ENCODE measurements around the gene ITPKC.
"Not testable (repeated sequence)": the region's sequence is repeated elsewhere in the genome, so short reads cannot be mapped to it uniquely, and the experiment has no call there.

The ITPKC gene

DNA sequence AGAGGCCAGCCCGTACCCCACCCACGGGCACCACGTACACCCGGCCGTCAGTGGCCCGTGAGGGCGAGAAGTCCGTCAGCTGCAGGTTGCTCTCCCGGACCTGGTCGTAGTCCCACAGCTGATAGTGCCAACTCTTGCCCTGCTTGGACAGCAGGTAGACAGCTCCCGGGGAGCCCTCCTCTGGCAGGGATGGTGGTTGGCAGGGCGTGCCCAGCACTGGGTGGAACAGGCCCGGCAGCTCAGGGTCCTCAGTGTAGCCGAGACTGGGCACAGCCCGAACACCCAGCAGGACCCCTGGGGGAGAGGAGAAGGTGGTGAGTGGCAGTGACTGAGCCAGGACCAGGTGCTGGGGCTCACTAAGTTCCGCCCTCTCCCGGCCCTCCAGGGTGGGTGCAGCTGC is 25.6 kb downstream of the ITPKC start:
- no peak for DNase-seq

DNA sequence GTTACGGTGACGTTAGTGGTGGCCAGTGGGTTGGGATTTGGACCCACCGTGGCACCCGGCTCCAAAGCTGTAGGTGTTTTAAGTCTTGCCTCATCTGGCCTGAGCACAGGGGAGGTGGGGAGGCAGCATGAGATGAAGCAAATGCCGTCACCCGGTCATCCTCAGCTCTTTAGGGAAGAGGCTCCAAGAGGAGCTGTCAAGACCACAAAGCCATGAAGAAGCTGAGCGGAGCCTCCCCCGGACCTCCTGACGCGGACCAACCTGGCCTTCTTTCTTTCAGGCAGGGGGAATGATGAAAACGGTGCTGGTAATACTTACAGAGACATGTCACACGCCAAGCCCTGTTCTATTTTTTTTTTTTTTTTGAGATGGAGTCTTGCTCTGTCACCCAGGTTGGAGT is 26.0 kb downstream of the ITPKC start:
- DNase-seq = no peak

DNA sequence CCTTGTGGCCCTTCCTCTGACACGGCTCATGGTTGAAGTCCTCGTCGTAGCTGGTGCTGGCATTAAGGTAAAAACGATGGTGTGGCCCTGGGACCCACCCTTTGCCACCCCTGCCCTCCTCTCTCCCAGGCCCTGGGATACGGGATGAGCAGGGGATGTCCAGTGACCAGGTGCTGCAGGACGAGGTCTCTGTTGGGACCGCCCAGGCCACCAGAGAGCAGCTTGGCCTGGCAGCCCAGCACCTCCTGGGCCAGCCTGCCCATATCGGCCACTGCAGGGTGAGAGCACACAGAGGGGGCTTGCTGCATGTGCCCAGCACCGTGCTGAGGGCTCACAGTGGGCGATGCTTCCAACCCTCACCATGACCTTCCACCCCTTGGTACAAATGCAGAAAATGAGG is 27.0 kb downstream of the ITPKC start:
- DNase-seq = no peak

DNA sequence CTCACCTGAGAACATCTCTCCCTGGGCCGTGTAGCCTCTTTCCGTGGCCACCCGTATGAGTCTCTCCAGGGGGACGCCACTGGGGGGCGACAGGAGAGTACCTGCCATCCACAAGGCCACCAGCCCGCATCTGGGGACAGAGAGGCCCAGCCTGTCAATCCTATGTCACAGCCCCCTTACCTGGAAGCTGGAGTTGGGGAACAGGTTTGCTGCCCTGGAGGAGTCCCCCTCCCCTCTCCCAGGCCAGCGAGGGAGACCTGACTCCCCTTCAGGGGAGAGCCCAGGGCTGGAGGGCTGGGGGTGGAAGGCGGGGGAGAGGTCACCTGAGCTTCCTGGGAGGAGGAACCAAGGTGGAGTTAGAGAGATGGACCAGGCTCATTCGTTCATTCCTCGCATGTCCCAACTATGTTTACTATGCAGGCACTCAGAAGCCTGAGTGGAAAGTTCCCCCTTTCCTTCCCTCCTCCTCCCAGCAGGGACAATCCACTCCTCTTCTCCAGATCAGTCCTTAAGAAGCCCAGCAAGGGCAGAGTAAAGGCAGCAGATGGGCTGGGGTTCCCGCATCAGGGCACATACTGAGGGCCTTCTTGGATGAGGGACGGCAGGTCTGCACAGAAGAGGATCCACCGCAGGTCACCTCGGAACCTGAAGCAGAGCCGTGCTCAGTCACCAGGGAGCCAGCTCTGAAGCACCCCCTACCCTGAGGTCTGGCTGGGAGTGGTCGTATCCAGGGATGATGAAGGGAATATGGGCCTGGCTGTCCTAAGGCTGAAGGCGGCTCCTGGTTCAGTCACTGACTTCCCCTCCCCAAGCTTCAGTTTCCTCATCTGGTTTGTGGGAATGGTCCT is 27.9 kb downstream of the ITPKC start:
- peak; percentile 23 for DNase-seq

- DNase-seq = no peak
These were observed 28.5 kb downstream of the ITPKC start for GRCh38 chr19:40745402-40745780.

DNA sequence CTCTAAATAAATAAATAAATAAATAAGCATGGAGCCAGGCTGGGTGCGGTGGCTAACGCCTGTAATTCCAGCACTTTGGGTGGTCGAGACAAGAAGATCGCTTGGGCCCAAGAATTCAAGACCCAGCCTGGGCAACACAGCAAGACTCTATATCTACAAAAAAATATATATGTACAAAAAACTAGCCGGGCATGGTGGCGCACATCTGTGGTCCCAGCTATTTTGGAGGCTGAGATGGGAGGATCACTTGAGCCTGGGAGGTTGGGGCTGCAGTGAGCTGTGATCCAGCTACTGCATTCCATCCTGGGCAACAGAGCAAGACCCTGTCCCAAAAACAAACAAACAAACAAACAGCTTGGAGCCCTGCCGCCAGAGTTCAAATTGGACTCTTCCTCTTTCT is 30.6 kb downstream of the ITPKC start:
- DNase-seq = no peak

DNA sequence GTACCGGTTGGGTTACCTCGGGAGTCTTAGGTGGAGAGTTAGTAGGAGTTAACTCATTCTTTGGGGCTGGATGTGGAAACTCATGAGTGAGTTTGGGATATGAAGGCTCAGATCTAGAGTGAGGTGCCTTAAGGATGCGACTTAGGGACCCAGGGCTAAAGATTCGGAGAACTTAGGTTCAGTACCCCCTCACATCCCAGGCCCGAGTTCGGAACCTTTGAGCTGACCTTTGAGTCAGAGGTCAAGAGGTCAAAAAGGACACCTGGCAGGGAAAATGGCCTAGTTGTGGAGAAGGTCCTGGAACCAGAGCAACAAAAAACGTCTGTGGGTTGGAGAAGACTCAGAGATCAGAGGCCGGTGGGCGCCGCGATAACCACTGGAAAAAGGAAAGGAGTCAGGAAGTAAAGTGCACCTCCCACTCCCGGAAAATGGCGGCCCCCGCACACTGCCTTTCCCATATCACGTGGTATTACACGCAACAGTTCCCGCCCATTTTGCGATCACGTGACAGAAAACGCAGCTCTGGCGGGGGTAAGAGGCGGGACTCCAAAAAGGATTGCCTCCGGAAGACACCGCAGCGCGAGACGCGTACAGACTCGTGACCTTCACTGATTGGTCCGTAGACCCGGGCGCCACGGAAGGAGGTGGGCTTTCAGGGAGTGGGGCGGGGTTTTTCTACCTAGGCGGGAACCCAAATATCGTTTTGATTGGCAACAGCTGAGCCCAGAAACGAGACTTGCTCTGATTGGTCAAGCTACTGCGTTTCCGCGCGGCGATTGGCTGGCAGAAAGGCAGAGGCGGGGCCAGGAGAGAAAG is 33.4 kb downstream of the ITPKC start, which contains the start of gene ACTMAP:
Gene ACTMAP, minus strand, starts transcription at position 420 of the 816 bp plus-strand sequence. CDS start 674 bp downstream, outside the sequence.
- DNase-seq = peak; percentile 99

DNA sequence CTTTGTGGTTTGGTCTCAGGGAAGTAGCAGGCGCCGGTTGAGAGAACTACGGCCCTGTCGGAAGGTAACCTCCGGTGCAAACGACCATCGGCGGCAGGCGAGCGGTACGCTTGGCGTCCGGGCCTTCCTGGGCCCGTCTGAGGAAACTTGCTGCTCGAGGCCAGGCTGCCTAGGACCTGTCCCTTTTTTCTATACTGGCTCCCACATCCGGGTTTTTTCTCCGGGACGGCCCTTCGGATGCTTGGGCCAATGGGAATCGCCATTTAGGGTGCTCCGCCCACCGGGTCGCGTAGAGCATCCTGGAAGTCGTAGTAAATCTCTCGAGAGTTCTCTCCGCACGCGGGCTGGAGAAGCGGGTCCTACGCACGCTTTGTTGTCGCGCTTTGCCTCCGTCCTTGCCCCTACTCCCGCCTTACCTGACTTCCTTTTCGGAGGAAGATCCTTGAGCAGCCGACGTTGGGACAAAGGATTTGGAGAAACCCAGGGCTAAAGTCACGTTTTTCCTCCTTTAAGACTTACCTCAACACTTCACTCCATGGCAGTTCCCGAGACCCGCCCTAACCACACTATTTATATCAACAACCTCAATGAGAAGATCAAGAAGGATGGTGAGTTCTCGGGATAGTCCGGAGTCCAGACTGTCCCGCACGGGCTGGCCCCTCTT is 34.1 kb downstream of the ITPKC start, which contains the start of gene SNRPA:
Gene SNRPA, plus strand, starts transcription at position 330 of the 664 bp plus-strand sequence. Its CDS starts 206 bp downstream, at position 536.
- peak; percentile 94 for DNase-seq

- no peak for DNase-seq
These were observed 35.4 kb downstream of the ITPKC start for GRCh38 chr19:40752257-40752781.

GRCh38 chr19:40754611-40755247 is 37.8 kb downstream of the ITPKC start:
- no peak for DNase-seq

- DNase-seq = no peak
These were observed 38.3 kb downstream of the ITPKC start for GRCh38 chr19:40755248-40755624.

DNA sequence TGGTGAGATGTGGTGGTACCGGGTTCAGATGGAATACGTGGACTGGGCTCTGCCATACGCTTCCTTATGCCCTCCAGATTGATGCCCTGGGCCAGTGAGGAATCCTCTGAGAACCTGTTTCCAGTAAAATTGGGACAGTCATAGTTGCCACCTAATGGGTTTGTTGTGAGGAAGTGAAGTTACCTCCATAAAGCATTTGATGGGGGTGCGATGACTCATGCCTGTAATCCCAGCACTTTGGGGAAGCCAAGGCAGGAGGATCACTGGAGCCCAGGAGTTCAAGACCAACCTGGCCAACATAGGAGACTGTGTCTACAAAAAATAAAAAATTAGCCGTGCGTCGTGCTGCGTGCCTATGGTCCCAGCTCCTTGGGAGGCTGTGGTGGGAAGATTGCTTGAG is 38.9 kb downstream of the ITPKC start:
- DNase-seq = no peak

- no peak for DNase-seq
These were observed 39.7 kb downstream of the ITPKC start for GRCh38 chr19:40756502-40757110.

- no peak for DNase-seq
These were observed 41.6 kb downstream of the ITPKC start for GRCh38 chr19:40758491-40758890.

DNA sequence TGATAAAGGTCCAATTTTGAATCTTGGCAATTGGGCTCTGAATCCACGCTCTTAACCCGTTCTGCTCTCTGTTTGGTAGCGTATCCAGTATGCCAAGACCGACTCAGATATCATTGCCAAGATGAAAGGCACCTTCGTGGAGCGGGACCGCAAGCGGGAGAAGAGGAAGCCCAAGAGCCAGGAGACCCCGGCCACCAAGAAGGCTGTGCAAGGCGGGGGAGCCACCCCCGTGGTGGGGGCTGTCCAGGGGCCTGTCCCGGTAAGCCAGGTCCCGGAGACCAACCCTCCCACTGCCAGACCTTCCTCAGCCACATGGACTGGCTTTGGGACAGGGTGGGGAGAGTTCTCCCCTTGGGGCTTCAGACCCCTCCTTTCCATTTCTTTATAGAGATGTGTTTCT is 42.4 kb downstream of the ITPKC start:
- no peak for DNase-seq

GRCh38 chr19:40762754-40763470 is 46.0 kb downstream of the ITPKC start:
- DNase-seq = no peak

- DNase-seq = no peak
These were observed 46.6 kb downstream of the ITPKC start for GRCh38 chr19:40763526-40763925.

DNA sequence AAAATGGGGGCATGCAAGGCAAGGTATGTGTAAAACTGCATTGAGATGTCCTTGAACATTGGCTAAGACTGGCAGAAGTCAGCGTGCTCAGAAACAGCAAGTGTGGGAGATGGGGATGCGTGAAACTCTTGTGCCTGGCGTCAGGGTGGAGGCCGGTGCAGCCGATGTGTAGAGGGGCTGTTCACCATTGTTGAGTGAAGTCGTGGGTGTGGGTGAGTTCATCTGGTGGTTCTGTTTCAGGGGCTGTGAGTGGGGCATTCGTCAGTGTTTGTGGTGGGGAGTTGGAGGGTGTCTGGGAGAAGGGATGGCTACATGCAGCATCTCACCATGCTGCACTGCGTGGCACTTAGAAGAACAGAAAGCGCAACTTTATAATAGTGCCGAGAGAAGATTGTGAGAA is 47.1 kb downstream of the ITPKC start:
- DNase-seq = no peak

GRCh38 chr19:40766385-40766784 is 49.5 kb downstream of the ITPKC start:
- DNase-seq = not testable (repeated sequence)

DNA sequence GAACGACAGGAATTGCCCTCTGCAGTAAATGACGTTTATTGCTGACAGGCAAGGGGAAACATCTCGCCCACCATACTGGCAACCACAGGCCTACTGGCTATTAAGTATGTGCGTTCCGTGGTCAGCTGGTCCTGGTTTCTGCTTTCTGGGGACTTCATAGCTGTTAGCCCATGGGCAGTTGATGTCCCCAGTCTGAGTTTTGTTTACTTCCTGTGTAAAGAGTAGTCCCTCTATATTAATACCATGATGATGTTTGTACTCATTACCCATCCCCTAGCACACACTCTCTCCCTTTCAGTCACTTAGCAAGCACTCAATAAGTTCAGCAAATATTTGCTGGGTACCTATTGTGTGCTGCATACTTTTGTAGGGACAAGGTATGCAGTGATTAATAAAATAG is 52.0 kb downstream of the ITPKC start:
- no peak for DNase-seq

DNA sequence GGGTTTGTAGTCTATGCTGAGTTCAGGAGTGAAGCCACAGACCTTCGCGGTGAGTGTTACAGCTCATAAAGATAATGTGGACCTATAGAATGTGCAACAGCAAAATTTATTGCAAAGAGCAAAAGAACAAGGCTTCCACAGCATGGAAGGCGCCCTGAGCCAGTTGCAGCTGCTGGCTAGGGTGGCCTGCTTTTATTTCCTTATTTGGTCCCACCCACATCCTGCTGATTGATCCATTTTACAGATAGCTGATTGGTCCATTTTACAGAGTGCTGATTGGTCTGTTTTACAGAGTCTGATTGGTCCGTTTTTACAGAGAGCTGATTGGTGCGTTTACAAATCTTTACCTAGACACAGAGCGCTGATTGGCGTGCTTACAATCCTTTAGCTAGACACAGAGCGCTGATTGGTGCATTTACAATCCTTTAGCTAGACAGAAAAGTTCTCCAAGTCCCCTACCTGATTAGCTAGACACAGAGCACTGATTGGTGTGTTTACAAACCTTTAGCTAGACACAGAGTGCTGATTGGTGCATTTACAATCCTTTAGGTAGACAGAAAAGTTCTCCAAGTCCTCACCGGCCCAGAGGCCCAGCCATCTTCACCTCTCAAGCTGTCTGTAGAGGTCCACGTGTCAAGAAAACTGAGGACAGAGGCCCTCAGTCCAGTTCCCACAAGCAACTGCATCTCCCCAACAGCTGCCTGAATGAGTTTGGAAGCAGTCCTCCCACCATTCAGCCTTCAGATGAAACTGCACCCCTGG is 54.4 kb downstream of the ITPKC start:
- not testable (repeated sequence) for DNase-seq

Measured in activated CD4-positive, alpha-beta T cell treated with anti-CD3 and anti-CD28 coated beads, Interleukin-2, amount 50 U/mL, for 1 hour (primary cell).